Retinal pigment epithelial cell (primary cell): ENCODE results near the gene ADAD2.

Source experiments
- DNase-seq: peaks from one replicate; pipeline ENCODE4 v3.0.0-alpha.2; 2010; ENCODE audit warnings: low read depth
- H3K4me3 ChIP-seq: 2 replicates; pipeline ENCODE4 v1.5.1; 2011; ENCODE audit warnings: mild to moderate bottlenecking, low read length, control low read depth, moderate library complexity
- CTCF ChIP-seq: conservative IDR thresholded peaks from 2 replicates; pipeline ENCODE4 v1.5.1; 2011; ENCODE audit warnings: low read depth, low read length, control low read depth, inconsistent platforms

ADAD2 gene

GRCh38 chr16:84176192-84177053 lies 14.5 kb upstream of the ADAD2 start:
- H3K4me3 ChIP-seq, result no peak overlapping the region
- TF ChIP-seq CTCF, result no peak
- DNase-seq, result no peak

- TF ChIP-seq CTCF, result no peak
- no peak for DNase-seq
- no peak overlapping the region for H3K4me3 ChIP-seq
These were observed 13.2 kb upstream of the ADAD2 start for GRCh38 chr16:84177741-84178073.

- no peak overlapping the region for H3K4me3 ChIP-seq
- no peak for DNase-seq
- TF ChIP-seq CTCF, result no peak
These were observed 12.7 kb upstream of the ADAD2 start for GRCh38 chr16:84178146-84178765.

GRCh38 chr16:84178892-84179611 lies 11.9 kb upstream of the ADAD2 start:
- TF ChIP-seq CTCF, result no peak
- H3K4me3 ChIP-seq, result no peak overlapping the region
- no peak for DNase-seq

GRCh38 chr16:84179612-84180320 lies 11.2 kb upstream of the ADAD2 start:
- H3K4me3 ChIP-seq, result no peak overlapping the region
- TF ChIP-seq CTCF, result no peak
- DNase-seq, result no peak

GRCh38 chr16:84180519-84181140 lies 10.3 kb upstream of the ADAD2 start:
- no peak for TF ChIP-seq CTCF
- H3K4me3 ChIP-seq, result no peak overlapping the region
- no peak for DNase-seq
